Measurements from ENCODE around the gene DDX5. TPM values are rescaled to one million over a fixed set of nuclear protein-coding genes. Genes with fewer than 3 reads are reported as not detected.

DDX5 gene
- total RNA-seq, 1 donor from 2014 or later: 925 TPM

DNA sequence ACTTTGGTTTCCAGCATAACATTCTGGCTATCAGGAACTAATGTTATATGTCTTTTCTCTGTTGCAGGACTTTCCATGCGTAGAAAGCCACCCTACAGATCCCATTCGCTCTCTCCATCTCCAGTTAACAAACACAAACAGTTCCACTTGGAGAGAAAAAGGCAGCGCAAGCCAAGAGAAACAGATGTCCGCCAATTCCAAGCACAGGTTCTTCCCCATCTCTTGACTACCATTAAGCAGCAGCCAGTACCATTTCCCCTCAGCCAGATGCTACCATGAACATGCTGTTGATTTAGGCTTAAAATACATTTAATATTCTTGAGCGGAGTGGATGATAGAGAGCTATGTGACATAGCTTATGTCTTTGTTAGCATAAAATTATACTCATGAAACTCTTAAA, 23.1 kb upstream of the DDX5 start:
- TF ChIP-seq CTCF (IDR thresholded peaks at IDR 0.05; ENCODE audit: unreplicated experiment): no peak
- Mint-ChIP-seq H3K4me3 (no peak overlapping the region), H3K27ac (no peak overlapping the region), H3K27me3 (ENCODE audit: low read depth) (no peaks in the 10 kb centered on the region), H3K4me1 (no peaks in the 10 kb centered on the region), H3K9me3 (no peaks in the 10 kb centered on the region), H3K36me3 (peaks cover 49% of the 10 kb centered on the region)
- DNase-seq (ENCODE audit: low spot score in 2 of 2, unreplicated experiment in 2 of 2): no peak

- H3K9me3 Mint-ChIP-seq: no peaks in the 10 kb centered on the region
- peaks cover 49% of the 10 kb centered on the region for H3K36me3 Mint-ChIP-seq
- no peak overlapping the region for H3K4me3 Mint-ChIP-seq
- no peaks in the 10 kb centered on the region for H3K27me3 Mint-ChIP-seq (ENCODE audit: low read depth)
- no peak for TF ChIP-seq CTCF (IDR thresholded peaks at IDR 0.05; ENCODE audit: unreplicated experiment)
- no peaks in the 10 kb centered on the region for H3K4me1 Mint-ChIP-seq
- DNase-seq (ENCODE audit: low spot score in 2 of 2, unreplicated experiment in 2 of 2): no peak
- H3K27ac Mint-ChIP-seq: no peak overlapping the region
These were observed 21.8 kb upstream of the DDX5 start for GRCh38 chr17:64527914-64528313.

- TF ChIP-seq CTCF (IDR thresholded peaks at IDR 0.05; ENCODE audit: unreplicated experiment): no peak
- Mint-ChIP-seq H3K4me3 (no peak overlapping the region), H3K27ac (no peak overlapping the region), H3K27me3 (ENCODE audit: low read depth) (no peaks in the 10 kb centered on the region), H3K4me1 (no peaks in the 10 kb centered on the region), H3K36me3 (peaks cover 44% of the 10 kb centered on the region), H3K9me3 (no peaks in the 10 kb centered on the region)
- DNase-seq (ENCODE audit: low spot score in 2 of 2, unreplicated experiment in 2 of 2): no peak
These were observed 14.3 kb upstream of the DDX5 start for GRCh38 chr17:64520359-64520758.

- H3K27me3 Mint-ChIP-seq (ENCODE audit: low read depth): no peaks in the 10 kb centered on the region
- H3K4me3 Mint-ChIP-seq: no peak overlapping the region
- no peaks in the 10 kb centered on the region for H3K9me3 Mint-ChIP-seq
- no peak for TF ChIP-seq CTCF (IDR thresholded peaks at IDR 0.05; ENCODE audit: unreplicated experiment)
- no peak for DNase-seq (ENCODE audit: low spot score in 2 of 2, unreplicated experiment in 2 of 2)
- H3K27ac Mint-ChIP-seq: no peak overlapping the region
- peaks cover 47% of the 10 kb centered on the region for H3K36me3 Mint-ChIP-seq
- no peaks in the 10 kb centered on the region for H3K4me1 Mint-ChIP-seq
These were observed 13.5 kb upstream of the DDX5 start for GRCh38 chr17:64519601-64520000.

DNA sequence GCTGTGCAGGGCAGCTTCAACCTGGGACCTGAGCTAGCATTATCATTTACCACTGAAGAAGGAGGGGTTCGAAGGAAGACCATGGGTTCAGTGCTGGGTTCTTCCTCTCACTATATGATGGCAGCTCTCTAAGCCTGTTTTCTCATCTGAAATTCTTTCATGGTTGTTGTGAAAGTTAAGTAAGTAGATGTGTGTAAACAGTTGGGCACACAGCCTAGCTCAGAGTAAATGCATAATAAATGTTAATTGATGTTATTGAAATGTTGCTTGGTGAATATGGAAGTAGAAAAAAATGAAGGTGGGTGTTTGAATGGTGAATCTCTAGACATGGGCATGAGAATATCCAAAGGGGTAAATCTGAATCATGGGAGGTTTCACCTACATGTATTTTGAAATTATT, 9.7 kb upstream of the DDX5 start:
- TF ChIP-seq CTCF (IDR thresholded peaks at IDR 0.05; ENCODE audit: unreplicated experiment): no peak
- peaks cover 51% of the 10 kb centered on the region for H3K36me3 Mint-ChIP-seq
- DNase-seq (ENCODE audit: low spot score in 2 of 2, unreplicated experiment in 2 of 2): no peak
- no peaks in the 10 kb centered on the region for H3K9me3 Mint-ChIP-seq
- no peak overlapping the region for H3K4me3 Mint-ChIP-seq
- no peaks in the 10 kb centered on the region for H3K27me3 Mint-ChIP-seq (ENCODE audit: low read depth)
- H3K27ac Mint-ChIP-seq: no peak overlapping the region
- H3K4me1 Mint-ChIP-seq: no peaks in the 10 kb centered on the region

DNA sequence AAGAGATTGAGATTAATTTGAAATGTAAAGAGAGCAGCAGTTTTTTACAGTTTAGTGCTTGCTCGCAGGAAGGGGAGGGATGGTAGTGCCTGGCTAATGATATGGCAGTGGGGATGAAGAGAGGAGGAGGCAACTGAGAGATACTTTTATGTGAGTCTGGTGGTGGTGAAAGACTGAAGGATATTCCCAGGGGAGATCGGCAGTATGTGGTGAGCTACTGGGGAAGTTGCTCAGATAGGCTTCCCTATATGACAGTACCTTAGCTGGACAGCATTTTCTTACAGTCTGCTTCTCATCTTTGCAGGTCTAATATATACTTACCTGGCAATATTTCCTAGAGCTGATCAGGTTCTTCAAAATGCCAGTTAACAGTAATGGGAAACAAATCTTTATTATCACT, 9.3 kb upstream of the DDX5 start:
- no peak for TF ChIP-seq CTCF (IDR thresholded peaks at IDR 0.05; ENCODE audit: unreplicated experiment)
- Mint-ChIP-seq H3K36me3 (peaks cover 53% of the 10 kb centered on the region), H3K27ac (peak overlapping the region; percentile 34)

More for the DNA sequence above, 9.3 kb upstream of the DDX5 start:
- DNase-seq (ENCODE audit: low spot score in 2 of 2, unreplicated experiment in 2 of 2): no peak
- no peaks in the 10 kb centered on the region for H3K9me3 Mint-ChIP-seq
- H3K27me3 Mint-ChIP-seq (ENCODE audit: low read depth): no peaks in the 10 kb centered on the region
- no peaks in the 10 kb centered on the region for H3K4me1 Mint-ChIP-seq
- H3K4me3 Mint-ChIP-seq: no peak overlapping the region

Measured in mesothelial cell of epicardium (in vitro differentiated cells).